Mucosa of rectum (tissue), 2 donors: ENCODE results near the gene NUP98.

ENCODE experiments used
- H3K27ac ChIP-seq, 2 donors: one replicate each; pipeline ENCODE4 v1.7.0; 2013; ENCODE audit warnings: inconsistent platforms in 2 of 2, low read depth in 2 of 2, low read length in 2 of 2
- H3K27me3 ChIP-seq, 2 donors: one replicate each; pipeline ENCODE4 v1.7.0; 2013; ENCODE audit warnings: low read length in 2 of 2; ENCODE audit not compliant: control insufficient read depth in 2 of 2, insufficient read depth in 2 of 2
- H3K36me3 ChIP-seq, 2 donors: one replicate each; pipeline ENCODE4 v1.7.0; 2013; ENCODE audit warnings: low read length in 2 of 2; ENCODE audit not compliant: control insufficient read depth in 2 of 2, insufficient read depth in 2 of 2
- H3K4me1 ChIP-seq, 2 donors: one replicate each; pipeline ENCODE4 v1.7.0; 2013; ENCODE audit warnings: low read length in 2 of 2, mild to moderate bottlenecking in 1 of 2; ENCODE audit not compliant: control insufficient read depth in 2 of 2, insufficient read depth in 2 of 2
- H3K4me3 ChIP-seq, 2 donors: one replicate each; pipeline ENCODE4 v1.7.0; 2013; ENCODE audit warnings: low read length in 2 of 2
- H3K9ac ChIP-seq, 2 donors: one replicate each; pipeline ENCODE4 v1.7.0; 2013; ENCODE audit warnings: low read length in 2 of 2, low read depth in 1 of 2, mild to moderate bottlenecking in 1 of 2
- H3K9me3 ChIP-seq, 2 donors: one replicate each; pipeline ENCODE4 v1.7.0; 2013; ENCODE audit warnings: low read length in 2 of 2; ENCODE audit not compliant: control insufficient read depth in 2 of 2
- donor health status: healthy.
- donor health status: Normal muscosa, but diverticular disease.

NUP98 gene

DNA sequence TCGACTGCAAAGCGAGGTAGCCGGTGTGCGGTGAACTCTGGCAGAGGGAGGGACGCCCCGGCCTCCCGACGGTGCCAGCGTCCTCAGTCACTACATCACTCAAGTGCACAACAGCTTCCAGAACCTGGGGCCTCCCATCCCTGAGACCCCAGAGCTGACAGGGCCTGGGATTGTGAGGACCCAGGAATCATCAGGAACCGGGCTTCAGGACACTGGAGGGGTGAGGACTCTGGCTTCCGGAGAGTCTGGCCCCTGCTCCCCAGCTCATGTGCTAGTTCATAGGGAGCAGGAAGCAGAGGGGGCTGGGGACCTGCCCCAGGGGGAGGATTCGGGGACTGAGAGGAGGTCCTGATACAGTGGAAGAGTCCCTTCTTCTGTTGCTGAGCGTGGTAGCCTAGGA, 160.2 kb downstream of the NUP98 start:
- H3K36me3 ChIP-seq = no peaks in the 10 kb centered on the region
- no peak overlapping the region for H3K4me3 ChIP-seq
- no peaks in the 10 kb centered on the region for H3K9me3 ChIP-seq
- H3K4me1 ChIP-seq = peaks cover under 1 to 3% of the 10 kb centered on the region in 2 donors
- no peak overlapping the region for H3K9ac ChIP-seq
- no peak overlapping the region for H3K27ac ChIP-seq
- H3K27me3 ChIP-seq = no peaks in the 10 kb centered on the region

DNA sequence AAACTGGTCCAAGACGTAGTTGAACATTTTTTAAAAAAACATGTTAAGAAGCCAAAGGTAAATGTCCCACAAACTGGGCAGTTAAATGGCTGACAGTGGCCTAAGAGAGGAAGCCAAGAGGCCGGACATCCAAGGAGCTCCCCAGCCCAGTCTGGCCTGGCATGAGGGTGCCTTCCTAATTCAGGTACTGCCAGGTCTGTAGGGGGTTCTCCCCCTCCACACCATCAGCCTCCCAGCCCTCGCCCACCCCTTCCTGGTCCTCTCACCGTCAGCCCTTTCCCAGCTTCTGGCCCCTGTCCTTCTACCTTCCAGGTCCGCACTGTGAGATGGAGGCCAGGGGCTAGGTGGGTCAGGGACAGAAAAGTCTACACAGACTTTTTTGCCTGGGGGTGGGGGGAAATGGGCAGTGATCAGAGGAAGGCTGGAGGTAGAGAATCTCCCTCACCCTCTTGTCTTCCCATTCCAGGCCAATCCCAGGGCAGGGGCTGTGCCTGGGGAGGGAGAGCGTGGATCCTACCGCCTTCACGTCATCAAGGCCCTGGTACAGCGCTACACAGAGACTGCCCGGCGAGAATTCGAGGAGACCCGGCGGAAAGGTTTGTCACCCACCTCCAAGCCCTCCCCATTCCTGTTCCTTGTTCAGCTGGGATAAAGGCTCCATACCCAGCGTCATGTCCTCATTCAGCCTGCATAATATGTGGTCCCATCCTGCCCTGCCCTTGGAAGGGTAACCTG, 161.5 kb downstream of the NUP98 start:
- Histone ChIP-seq H3K9ac (no peak overlapping the region), H3K36me3 (no peaks in the 10 kb centered on the region), H3K27me3 (no peaks in the 10 kb centered on the region), H3K4me1 (no peaks in the 10 kb centered on the region), H3K4me3 (no peak overlapping the region), H3K9me3 (no peaks in the 10 kb centered on the region), H3K27ac (no peak overlapping the region)

DNA sequence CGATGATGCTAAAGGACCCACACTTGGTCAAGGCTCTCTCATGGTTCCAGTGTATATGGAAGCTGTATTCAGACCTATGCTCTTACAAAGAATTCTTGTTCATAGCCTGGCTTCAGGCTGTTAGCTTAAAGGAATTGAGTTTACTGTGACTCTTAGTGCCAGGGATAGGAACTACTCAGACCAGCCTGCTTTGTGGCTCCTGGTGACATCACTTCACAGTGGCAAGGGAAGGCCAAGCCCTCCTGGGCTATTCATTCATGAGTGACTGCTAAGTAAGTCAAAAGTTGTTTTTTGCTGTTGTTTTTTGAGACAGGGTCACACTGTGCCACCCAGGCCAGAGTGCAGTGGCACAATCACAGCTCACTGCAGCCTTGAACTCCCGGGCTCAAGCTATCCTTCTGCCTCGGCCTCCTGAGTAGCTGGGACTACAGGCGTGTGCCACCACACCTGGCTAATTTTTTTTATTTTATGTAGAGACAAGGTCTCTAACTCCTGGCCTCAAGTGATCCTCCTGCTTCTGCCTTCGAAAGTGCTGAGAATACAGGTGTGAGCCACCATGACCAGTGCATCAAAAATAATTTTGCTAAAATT, 165.2 kb downstream of the NUP98 start:
- Histone ChIP-seq H3K27ac (no peak overlapping the region), H3K27me3 (no peaks in the 10 kb centered on the region), H3K9me3 (no peaks in the 10 kb centered on the region), H3K4me3 (no peak overlapping the region), H3K36me3 (no peaks in the 10 kb centered on the region), H3K4me1 (no peaks in the 10 kb centered on the region), H3K9ac (no peak overlapping the region)

DNA sequence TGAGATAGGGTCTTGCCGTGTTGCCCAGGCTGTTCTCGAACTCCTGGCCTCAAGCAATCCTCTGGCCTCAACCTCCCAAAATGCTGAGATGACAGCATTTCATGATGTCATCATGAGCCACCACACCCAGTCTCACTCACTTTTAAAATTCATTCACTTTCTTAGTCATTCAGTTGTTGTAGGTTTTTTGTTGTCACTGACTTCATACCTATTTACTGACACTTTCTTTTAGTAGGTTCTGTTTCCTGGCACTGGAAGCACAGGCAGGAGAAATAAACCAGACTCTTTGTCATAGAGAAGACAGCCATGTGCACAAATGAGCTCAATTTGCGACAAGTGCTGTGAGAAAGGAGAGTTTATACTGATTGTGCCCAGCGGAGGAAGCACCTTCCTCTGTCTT, 166.0 kb downstream of the NUP98 start:
- no peaks in the 10 kb centered on the region for H3K36me3 ChIP-seq
- H3K9me3 ChIP-seq = no peaks in the 10 kb centered on the region
- no peak overlapping the region for H3K4me3 ChIP-seq
- no peak overlapping the region for H3K9ac ChIP-seq
- no peaks in the 10 kb centered on the region for H3K27me3 ChIP-seq
- no peaks in the 10 kb centered on the region for H3K4me1 ChIP-seq
- no peak overlapping the region for H3K27ac ChIP-seq

DNA sequence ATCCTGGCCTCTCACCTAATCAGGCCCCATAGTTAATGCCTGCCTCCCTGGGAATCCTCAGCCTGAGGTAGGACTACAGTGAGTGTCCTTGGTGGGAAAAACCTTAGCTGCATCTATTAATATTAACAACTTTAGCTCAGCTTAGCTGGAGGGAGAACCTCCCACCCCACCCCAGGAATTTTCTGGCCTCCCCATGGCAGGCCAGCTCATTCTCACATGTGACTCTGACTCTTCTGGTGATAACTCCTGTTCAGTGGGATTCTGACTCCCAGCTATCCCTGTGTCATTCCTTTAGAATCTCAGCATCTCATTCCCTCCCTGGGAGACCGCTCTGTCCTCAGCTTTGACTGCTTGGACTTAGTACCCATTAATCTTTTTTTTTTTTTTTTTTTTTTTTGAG, 170.1 kb downstream of the NUP98 start:
- Histone ChIP-seq H3K4me3 (no peak overlapping the region), H3K36me3 (no peaks in the 10 kb centered on the region), H3K9me3 (no peaks in the 10 kb centered on the region), H3K4me1 (no peaks in the 10 kb centered on the region), H3K27ac (no peak overlapping the region), H3K9ac (no peak overlapping the region), H3K27me3 (no peaks in the 10 kb centered on the region)

DNA sequence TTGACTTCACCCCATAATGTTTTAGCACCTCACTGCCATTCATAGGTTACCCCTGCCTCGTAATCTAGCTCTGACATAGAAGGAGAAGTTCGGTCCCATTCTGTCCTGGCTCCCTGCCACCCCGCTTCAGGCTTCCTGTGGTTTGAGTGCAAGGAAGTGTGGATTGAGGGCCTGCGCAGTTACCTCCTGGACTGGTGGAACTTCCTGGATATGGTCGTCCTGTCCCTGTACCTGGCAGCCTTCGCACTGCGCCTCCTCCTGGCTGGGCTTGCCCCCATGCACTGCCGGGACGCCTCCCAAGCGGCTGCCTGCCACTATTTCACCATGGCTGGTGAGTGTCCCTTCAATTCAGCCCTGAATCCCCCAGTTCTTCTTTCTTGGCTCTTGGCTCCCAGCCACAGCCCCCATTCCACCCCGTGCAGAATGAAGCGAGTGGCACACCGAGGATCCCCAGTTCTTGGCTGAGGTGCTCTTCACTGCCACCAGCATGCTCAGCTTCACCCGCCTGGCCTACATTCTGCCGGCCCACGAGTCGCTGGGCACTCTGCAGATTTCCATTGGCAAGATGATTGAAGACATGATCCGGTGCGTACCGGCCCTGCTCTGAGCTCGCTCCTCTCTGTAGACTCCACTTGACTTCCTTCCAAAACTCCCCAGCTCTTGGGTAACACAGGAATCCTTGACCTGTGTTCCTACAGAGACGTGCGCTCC, 170.9 kb downstream of the NUP98 start:
- no peaks in the 10 kb centered on the region for H3K36me3 ChIP-seq
- H3K9me3 ChIP-seq = no peaks in the 10 kb centered on the region
- no peaks in the 10 kb centered on the region for H3K27me3 ChIP-seq
- H3K4me3 ChIP-seq = no peak overlapping the region
- no peak overlapping the region for H3K9ac ChIP-seq
- no peak overlapping the region for H3K27ac ChIP-seq
- no peaks in the 10 kb centered on the region for H3K4me1 ChIP-seq
